Fibroblast of skin of abdomen (primary cell): ENCODE results near the gene MUTYH. TPM values are rescaled to one million over a fixed set of nuclear protein-coding genes. Genes with fewer than 3 reads are reported as not detected.
"Not testable (repeated sequence)": the region's sequence is repeated elsewhere in the genome, so short reads cannot be mapped to it uniquely, and the experiment has no call there.

Source experiments
- DNase-seq: peaks from one replicate; pipeline ENCODE4 v3.0.0-alpha.2; 2013
- polyA plus RNA-seq, 2 experiments: library from polyadenylated mRNA; unstranded; fragments of 120-200 nt; gene quantifications; one replicate each; pipeline ENCODE4 v1.2.1, GENCODE V29; 2013; ENCODE audit not compliant: insufficient read length in 2 of 2

The MUTYH gene
- 11.5 TPM for polyA plus RNA-seq (2013, experiment 1 of 2; ENCODE audit: insufficient read length)
- 12.2 TPM for polyA plus RNA-seq (2013, experiment 2 of 2; ENCODE audit: insufficient read length)

GRCh38 chr1:45339789-45340558, at the start of gene MUTYH, which contains the start of gene TOE1:
MUTYH (minus strand) TSS chr1:45340440; CDS start chr1:45334505, 5,935 bp downstream.
TOE1 (plus strand) TSS chr1:45340170; CDS start chr1:45340253, 83 bp downstream.
- DNase-seq, result peak; percentile 92

GRCh38 chr1:45386219-45386618, 46.0 kb upstream of the MUTYH start:
- no peak for DNase-seq

- no peak for DNase-seq
These were observed 45.1 kb upstream of the MUTYH start for GRCh38 chr1:45385302-45385701.

- DNase-seq, result not testable (repeated sequence)
These were observed 44.0 kb upstream of the MUTYH start for GRCh38 chr1:45384213-45384612.

GRCh38 chr1:45383191-45383590, 43.0 kb upstream of the MUTYH start:
- no peak for DNase-seq

- no peak for DNase-seq
These were observed 41.0 kb upstream of the MUTYH start for GRCh38 chr1:45381243-45381642.

- no peak for DNase-seq
These were observed 40.5 kb upstream of the MUTYH start for GRCh38 chr1:45380730-45381129.

- no peak for DNase-seq
These were observed 39.9 kb upstream of the MUTYH start for GRCh38 chr1:45380125-45380524.

- no peak for DNase-seq
These were observed 39.3 kb upstream of the MUTYH start for GRCh38 chr1:45379524-45379923.

GRCh38 chr1:45378184-45378583, 37.9 kb upstream of the MUTYH start:
- DNase-seq, result no peak

GRCh38 chr1:45375104-45376090, 35.2 kb upstream of the MUTYH start:
- no peak for DNase-seq

GRCh38 chr1:45373573-45373972, 33.3 kb upstream of the MUTYH start:
- DNase-seq, result no peak

GRCh38 chr1:45370575-45370974, 30.3 kb upstream of the MUTYH start:
- DNase-seq, result no peak

GRCh38 chr1:45365051-45365450, 24.8 kb upstream of the MUTYH start:
- no peak for DNase-seq

GRCh38 chr1:45364294-45364693, 24.1 kb upstream of the MUTYH start:
- DNase-seq, result no peak

GRCh38 chr1:45360981-45361380, 20.7 kb upstream of the MUTYH start:
- peak; percentile 47 for DNase-seq

- DNase-seq, result peak; percentile 57
These were observed 19.8 kb upstream of the MUTYH start for GRCh38 chr1:45359882-45360513.

- DNase-seq, result no peak
These were observed 15.9 kb upstream of the MUTYH start for GRCh38 chr1:45356186-45356585.

- no peak for DNase-seq
These were observed 15.4 kb upstream of the MUTYH start for GRCh38 chr1:45355683-45356082.

- no peak for DNase-seq
These were observed 14.6 kb upstream of the MUTYH start for GRCh38 chr1:45354838-45355237.

GRCh38 chr1:45353685-45354084, 13.4 kb upstream of the MUTYH start:
- DNase-seq, result no peak

- DNase-seq, result no peak
These were observed 11.3 kb upstream of the MUTYH start for GRCh38 chr1:45351508-45351907.
